SK-N-MC (cell line): ENCODE results near the gene ESYT3.

Experiments used
- EZH2 ChIP-seq: fragments of 200-600 bp; sonication (generic); IDR thresholded peaks from one replicate; pipeline ENCODE4 v1.6.1; 2017; ENCODE audit warnings: antibody characterized with exemption
- POLR2AphosphoS5 ChIP-seq: IDR thresholded peaks from 2 replicates; pipeline ENCODE4 v1.6.1; 2012; ENCODE audit warnings: mild to moderate bottlenecking, low read depth, low read length, borderline replicate concordance

DNA sequence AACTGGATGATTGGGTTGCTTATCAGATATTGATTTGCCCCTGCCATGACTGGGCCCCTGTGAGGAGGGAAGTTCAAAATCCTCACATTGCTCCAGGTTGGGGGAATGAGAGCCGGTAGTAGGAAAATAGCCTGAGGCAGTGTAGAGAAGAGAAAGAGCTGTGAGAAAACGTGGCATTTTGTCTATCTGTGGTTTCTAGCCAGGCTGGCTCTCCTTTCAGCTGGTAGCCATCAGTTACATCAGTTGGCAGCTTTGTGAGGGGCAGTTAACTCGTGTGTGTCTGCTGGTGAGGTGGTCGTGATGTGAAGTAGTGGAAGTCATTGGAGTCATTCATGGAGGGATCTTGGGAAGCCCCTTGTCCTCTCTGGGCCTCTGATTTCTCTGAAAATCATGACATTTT is 5.2 kb downstream of the ESYT3 start:
- TF ChIP-seq EZH2 (no peak), POLR2AphosphoS5 (no peak)
